ENCODE measurements around the gene DAND5. TPM values are rescaled to one million over a fixed set of nuclear protein-coding genes. Genes with fewer than 3 reads are reported as not detected.

DAND5 gene
- polyA plus RNA-seq, 3 donors, result not detected

DNA sequence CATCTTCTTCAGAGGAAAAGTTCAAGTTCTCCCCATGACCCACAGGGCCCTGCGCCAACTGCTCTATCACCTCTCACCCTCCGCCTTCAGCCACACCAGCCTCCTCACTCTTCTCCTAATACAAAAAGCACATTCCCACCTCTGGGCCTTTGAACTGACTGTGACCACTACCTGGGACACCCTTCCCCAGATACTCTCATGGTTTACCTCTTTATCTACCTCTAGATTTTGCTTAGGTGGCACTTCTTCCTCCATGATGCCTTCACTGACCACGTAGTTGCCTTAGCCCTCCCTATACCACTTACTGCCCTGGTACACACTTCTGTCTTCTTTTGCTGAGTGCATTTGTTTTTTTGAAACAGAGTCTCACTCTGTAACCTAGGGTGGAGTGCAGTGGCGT, 46.4 kb upstream of the DAND5 start:
- Mint-ChIP-seq H3K4me1 (peaks cover 11% of the 10 kb centered on the region), H3K9me3 (peaks cover 0 to 4% (median 0%) of the 10 kb centered on the region in 7 donors), H3K4me3 (no peak overlapping the region), H3K36me3 (peaks cover 41 to 65% of the 10 kb centered on the region in 2 donors), H3K27me3 (ENCODE audit: low read depth in 3 of 3) (peaks cover 0 to 3% (median 0%) of the 10 kb centered on the region in 3 donors), H3K27ac (peak overlapping the region in 3 of 7 donors; percentile 28 to 57 (median 40))
- intact Hi-C loops (cut with micrococcal nuclease), result no loop called here
- 100% methylated on average over 2 of the region's 4 CpGs for WGBS (ENCODE audit: insufficient coverage)
- Histone ChIP-seq H3K4me2 (replicated peaks; ENCODE audit: extremely low read depth, low read length, poor library complexity, severe bottlenecking) (no peak overlapping the region), H3K27ac (ENCODE audit: low read depth in 1 of 2, low read length in 2 of 2) (no peak overlapping the region), H3K4me3 (replicated peaks in 1 of 3; ENCODE audit: low read depth in 2 of 3, low read length in 3 of 3) (no peak overlapping the region), H2AFZ (ENCODE audit: insufficient read depth, low read depth, low read length, poor library complexity, severe bottlenecking) (no peak overlapping the region), H3K4me1 (ENCODE audit: control insufficient read depth in 1 of 2, insufficient read depth in 2 of 2, low read length in 2 of 2) (peaks cover 10 to 14% of the 10 kb centered on the region in 2 donors), H3K9me3 (replicated peaks in 1 of 2; ENCODE audit: control insufficient read depth in 1 of 2, insufficient read depth in 1 of 2, low read length in 2 of 2) (no peaks in the 10 kb centered on the region), H3K36me3 (replicated peaks in 1 of 2; ENCODE audit: control insufficient read depth in 1 of 2, insufficient read depth in 2 of 2, low read length in 2 of 2) (peaks cover 46 to 59% of the 10 kb centered on the region in 2 donors), H3K9ac (ENCODE audit: insufficient read depth, low read length, poor library complexity, severe bottlenecking) (no peak overlapping the region), H3K27me3 (ENCODE audit: control insufficient read depth in 2 of 2, insufficient read depth in 2 of 2, low read length in 2 of 2) (no peaks in the 10 kb centered on the region), H3K79me2 (ENCODE audit: insufficient read depth, low read length) (no peaks in the 10 kb centered on the region), H4K20me1 (ENCODE audit: insufficient read depth, low read length) (no peaks in the 10 kb centered on the region)
- DNase-seq, result no peak
- TF ChIP-seq, protein P1, sequence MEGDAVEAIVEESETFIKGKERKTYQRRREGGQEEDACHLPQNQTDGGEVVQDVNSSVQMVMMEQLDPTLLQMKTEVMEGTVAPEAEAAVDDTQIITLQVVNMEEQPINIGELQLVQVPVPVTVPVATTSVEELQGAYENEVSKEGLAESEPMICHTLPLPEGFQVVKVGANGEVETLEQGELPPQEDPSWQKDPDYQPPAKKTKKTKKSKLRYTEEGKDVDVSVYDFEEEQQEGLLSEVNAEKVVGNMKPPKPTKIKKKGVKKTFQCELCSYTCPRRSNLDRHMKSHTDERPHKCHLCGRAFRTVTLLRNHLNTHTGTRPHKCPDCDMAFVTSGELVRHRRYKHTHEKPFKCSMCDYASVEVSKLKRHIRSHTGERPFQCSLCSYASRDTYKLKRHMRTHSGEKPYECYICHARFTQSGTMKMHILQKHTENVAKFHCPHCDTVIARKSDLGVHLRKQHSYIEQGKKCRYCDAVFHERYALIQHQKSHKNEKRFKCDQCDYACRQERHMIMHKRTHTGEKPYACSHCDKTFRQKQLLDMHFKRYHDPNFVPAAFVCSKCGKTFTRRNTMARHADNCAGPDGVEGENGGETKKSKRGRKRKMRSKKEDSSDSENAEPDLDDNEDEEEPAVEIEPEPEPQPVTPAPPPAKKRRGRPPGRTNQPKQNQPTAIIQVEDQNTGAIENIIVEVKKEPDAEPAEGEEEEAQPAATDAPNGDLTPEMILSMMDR (IDR thresholded peaks at IDR 0.05), result no peak

DNA sequence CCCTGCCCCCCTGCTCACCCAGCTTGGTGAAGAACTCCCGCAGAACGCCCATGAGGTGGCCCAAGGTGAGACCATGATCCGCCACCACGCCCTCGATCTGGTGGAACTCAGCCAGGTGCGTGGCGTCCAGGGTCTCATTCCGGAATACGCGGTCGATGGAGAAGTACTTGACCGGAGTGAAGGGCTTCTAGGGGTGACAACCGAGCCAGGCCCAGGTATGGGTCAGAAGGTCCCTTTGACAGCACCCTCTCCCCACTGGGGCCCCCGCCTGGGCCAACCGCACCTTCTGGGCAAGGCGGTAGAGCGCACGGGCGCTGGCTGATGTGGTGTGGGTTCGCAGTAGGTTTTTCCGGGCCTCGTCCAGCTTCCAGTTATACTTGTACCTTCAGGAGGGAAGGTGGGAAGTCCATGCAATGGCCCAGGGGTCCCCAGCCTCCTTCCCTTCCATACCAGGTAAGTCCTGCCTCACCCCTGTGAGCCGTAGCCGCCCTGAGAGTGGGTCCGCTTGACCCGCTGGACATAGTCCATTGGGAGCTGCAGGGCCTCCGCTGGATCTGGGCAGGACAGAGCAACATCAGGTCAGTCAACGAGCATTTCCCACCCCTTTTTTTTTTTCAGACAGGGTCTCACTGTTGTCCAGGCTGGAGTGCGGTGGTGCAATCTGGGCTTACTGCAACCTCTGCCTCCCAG, 44.6 kb upstream of the DAND5 start:
- intact Hi-C loops (cut with micrococcal nuclease), result no loop called here
- H3K79me2 ChIP-seq (ENCODE audit: insufficient read depth, low read length), result peaks cover 2% of the 10 kb centered on the region
- no peaks in the 10 kb centered on the region for H4K20me1 ChIP-seq (ENCODE audit: insufficient read depth, low read length)
- no peak overlapping the region for H3K27ac ChIP-seq (ENCODE audit: low read depth in 1 of 2, low read length in 2 of 2)
- peaks cover 0 to 3% (median 0%) of the 10 kb centered on the region in 3 donors for H3K27me3 Mint-ChIP-seq (ENCODE audit: low read depth in 3 of 3)
- H3K4me3 Mint-ChIP-seq, result no peak overlapping the region
- peaks cover 57 to 82% of the 10 kb centered on the region in 2 donors for H3K36me3 Mint-ChIP-seq
- no peaks in the 10 kb centered on the region for H3K9me3 ChIP-seq (replicated peaks in 1 of 2; ENCODE audit: control insufficient read depth in 1 of 2, insufficient read depth in 1 of 2, low read length in 2 of 2)
- H3K4me2 ChIP-seq (replicated peaks; ENCODE audit: extremely low read depth, low read length, poor library complexity, severe bottlenecking), result no peak overlapping the region
- no peaks in the 10 kb centered on the region for H3K27me3 ChIP-seq (ENCODE audit: control insufficient read depth in 2 of 2, insufficient read depth in 2 of 2, low read length in 2 of 2)
- TF ChIP-seq, protein P1 (IDR thresholded peaks at IDR 0.05), result no peak
- H3K36me3 ChIP-seq (replicated peaks in 1 of 2; ENCODE audit: control insufficient read depth in 1 of 2, insufficient read depth in 2 of 2, low read length in 2 of 2), result peaks cover 61 to 78% of the 10 kb centered on the region in 2 donors
- no peak overlapping the region for H3K9ac ChIP-seq (ENCODE audit: insufficient read depth, low read length, poor library complexity, severe bottlenecking)
- H3K4me1 Mint-ChIP-seq, result no peaks in the 10 kb centered on the region
- no peaks in the 10 kb centered on the region for H3K4me1 ChIP-seq (ENCODE audit: control insufficient read depth in 1 of 2, insufficient read depth in 2 of 2, low read length in 2 of 2)
- no peak overlapping the region for H2AFZ ChIP-seq (ENCODE audit: insufficient read depth, low read depth, low read length, poor library complexity, severe bottlenecking)
- no peak overlapping the region for H3K27ac Mint-ChIP-seq
- WGBS (ENCODE audit: insufficient coverage), result 98% methylated on average over 17 of the region's 29 CpGs
- peaks cover 0 to 2% (median 0%) of the 10 kb centered on the region in 7 donors for H3K9me3 Mint-ChIP-seq
- no peak overlapping the region for H3K4me3 ChIP-seq (replicated peaks in 1 of 3; ENCODE audit: low read depth in 2 of 3, low read length in 3 of 3)
- DNase-seq, result no peak

Data from CD14-positive monocyte (primary cell).